Pancreas (tissue), 10 donors: ENCODE measurements around the gene TANC1. TPM values are rescaled to one million over a fixed set of nuclear protein-coding genes. Genes with fewer than 3 reads are reported as not detected.

Experiments used
- ATAC-seq, 4 donors: fragments of 200-7000 bp; cut with Tn5 transposase; one replicate each; pipeline versions ENCODE4 v1.8.0 to v1.9.1; 2020; ENCODE audit warnings: mild to moderate bottlenecking in 4 of 4, moderate library complexity in 4 of 4
- DNase-seq, 6 donors: peaks; one replicate each; pipeline ENCODE4 v3.0.0-alpha.2; 2020
- FAIRE-seq: peaks from 2 replicates; lab custom pipeline; 2012; peaks lifted over from hg19 to GRCh38; lab: Jason Lieb, UNC
- H3K27ac ChIP-seq, 4 donors: fragments of 200-600 bp; sonication (generic); 1 replicate in 3 of 4; 2 replicates in 1 of 4; pipeline versions ENCODE4 v1.5.0 to v1.8.0; 2020
- H3K27me3 ChIP-seq, 4 donors: fragments of 200-600 bp; one replicate each; pipeline ENCODE4 v1.8.0; 2021
- H3K36me3 ChIP-seq, 3 donors: fragments of 200-600 bp; sonication (generic) in 1 of 3; one replicate each; pipeline versions ENCODE4 v1.5.0 to v1.8.0; 2020 to 2021
- H3K4me1 ChIP-seq, 3 donors: fragments of 200-600 bp; one replicate each; pipeline ENCODE4 v1.8.0; 2021
- H3K4me3 ChIP-seq, 4 donors: fragments of 200-600 bp; sonication (generic) in 2 of 4; one replicate each; pipeline versions ENCODE4 v1.5.0 to v1.8.0; 2020 to 2021
- H3K9me3 ChIP-seq, 4 donors: fragments of 200-600 bp; one replicate each; pipeline ENCODE4 v1.8.0; 2021
- CTCF ChIP-seq, 4 donors: fragments of 200-600 bp; sonication (generic) in 3 of 4; IDR thresholded peaks; one replicate each; pipeline versions ENCODE4 v1.5.0 to v1.8.0; 2021; ENCODE audit warnings: antibody characterized with exemption in 4 of 4
- WGBS, 2 donors: extraction: QIAGEN DNeasy Blood & Tissue Kit; methylation state at CpG; one replicate each; pipeline ENCODE4 v1.1.7; 2013; 5-methylcytosine and 5-hydroxymethylcytosine counted together
- intact Hi-C, 3 donors: fragments of 100-400 bp; cut with DNase I; formaldehyde crosslinking; loops; one replicate each; pipeline versions ENCODE4 v1.11.1 to v1.14.2; 2022
- polyA plus RNA-seq, 2 donors: library from polyadenylated mRNA; stranded (reverse); fragments of 200-250 nt; gene quantifications; one replicate each; pipeline ENCODE4 v1.2.3, GENCODE V29; 2013
- total RNA-seq, 6 donors: library from RNA; stranded (reverse); fragmentation: NEBNext Ultra II Directional in 4 of 6; extraction: Animal tissue kit (Norgen Biotek cat#: 25700) in 4 of 6; gene quantifications; one replicate each; pipeline versions ENCODE4 v1.2.1 to v1.2.4, GENCODE V29; 2021 to 2023
- donor health status: healthy with polysubstance abuse.
- donor health status: DM: no; HTN: no; CAD: no; lungs with moderate emphysema.
- donor health status: DM: no; HTN: no; CAD: no.
- donor health status: control.
- donor health status: control.
- donor health status: Bipolar disorder and iron deficiency.
- donor health status: DM: yes; HTN: yes; CAD: no.
- donor health status: DM: no; HTN: no; CAD: no.
- donor health status: DM: no; HTN: no; CAD: no.
- donor health status: DM: yes; HTN: yes; CAD: no.

TANC1 gene
- total and polyA plus RNA-seq, 8 donors: 9.0 to 17.6 (median 10.5) TPM

GRCh38 chr2:159064446-159065301, 96.2 kb downstream of the TANC1 start:
- no peak for TF ChIP-seq CTCF (IDR thresholded peaks at IDR 0.05)

GRCh38 chr2:159065313-159065712, 96.9 kb downstream of the TANC1 start:
- WGBS, 2 donors: 12 to 18% methylated on average over 1 of the region's 1 CpG
- H3K36me3 ChIP-seq: no peaks in the 10 kb centered on the region
- FAIRE-seq (no peak), ATAC-seq (peak in 2 of 4 donors; percentile 21 to 39), DNase-seq (no peak)
- H3K9me3 ChIP-seq: no peaks in the 10 kb centered on the region
- intact Hi-C loops: no loop called here
- TF ChIP-seq CTCF (IDR thresholded peaks at IDR 0.05): no peak
- peaks cover 6 to 24% (median 20%) of the 10 kb centered on the region in 3 donors for H3K4me1 ChIP-seq
- no peaks in the 10 kb centered on the region for H3K27me3 ChIP-seq
- no peak overlapping the region for H3K27ac ChIP-seq
- H3K4me3 ChIP-seq: no peak overlapping the region

More at GRCh38 chr2:159064446-159065301, 96.2 kb downstream of the TANC1 start:
- no peak overlapping the region for H3K4me3 ChIP-seq
- ATAC-seq (peak in 3 of 4 donors; percentile 16 to 55 (median 54)), FAIRE-seq (no peak), DNase-seq (no peak)
- H3K4me1 ChIP-seq: peaks cover 6 to 24% (median 20%) of the 10 kb centered on the region in 3 donors
- peak overlapping the region in 1 of 4 donors; percentile 33 for H3K27ac ChIP-seq
- H3K9me3 ChIP-seq: no peaks in the 10 kb centered on the region
- H3K36me3 ChIP-seq: no peaks in the 10 kb centered on the region
- intact Hi-C loops: no loop called here
- no peaks in the 10 kb centered on the region for H3K27me3 ChIP-seq
- 38 to 42% methylated on average over 5 of the region's 5 CpGs for WGBS, 2 donors

DNA sequence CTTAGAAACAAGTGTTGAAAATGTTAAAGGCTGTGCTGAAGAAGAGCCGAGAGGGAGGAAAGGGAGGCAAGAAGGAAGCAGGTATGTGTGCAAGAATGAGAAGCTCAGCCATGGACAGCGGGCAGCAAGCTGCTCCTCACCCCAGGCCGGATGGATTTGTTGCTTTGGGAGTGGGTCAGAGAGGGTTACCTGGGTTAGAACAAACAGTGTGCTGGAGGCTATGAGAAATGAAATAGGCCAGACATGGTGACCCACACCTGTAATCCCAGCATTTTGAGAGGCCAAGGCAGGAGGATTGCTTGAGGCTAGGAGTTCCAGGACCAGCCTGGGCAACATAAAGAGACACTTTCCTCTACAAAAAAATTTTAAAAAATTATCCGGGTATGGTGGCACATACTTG, 97.5 kb downstream of the TANC1 start:
- Histone ChIP-seq H3K36me3 (no peaks in the 10 kb centered on the region), H3K4me1 (peaks cover 6 to 24% (median 20%) of the 10 kb centered on the region in 3 donors), H3K27ac (no peak overlapping the region), H3K4me3 (no peak overlapping the region), H3K9me3 (no peaks in the 10 kb centered on the region), H3K27me3 (no peaks in the 10 kb centered on the region)
- ATAC-seq: no peak
- DNase-seq: no peak
- WGBS, 2 donors: 84 to 87% methylated on average over 4 of the region's 4 CpGs
- intact Hi-C loops: no loop called here
- TF ChIP-seq CTCF (IDR thresholded peaks at IDR 0.05): no peak
- FAIRE-seq: no peak

DNA sequence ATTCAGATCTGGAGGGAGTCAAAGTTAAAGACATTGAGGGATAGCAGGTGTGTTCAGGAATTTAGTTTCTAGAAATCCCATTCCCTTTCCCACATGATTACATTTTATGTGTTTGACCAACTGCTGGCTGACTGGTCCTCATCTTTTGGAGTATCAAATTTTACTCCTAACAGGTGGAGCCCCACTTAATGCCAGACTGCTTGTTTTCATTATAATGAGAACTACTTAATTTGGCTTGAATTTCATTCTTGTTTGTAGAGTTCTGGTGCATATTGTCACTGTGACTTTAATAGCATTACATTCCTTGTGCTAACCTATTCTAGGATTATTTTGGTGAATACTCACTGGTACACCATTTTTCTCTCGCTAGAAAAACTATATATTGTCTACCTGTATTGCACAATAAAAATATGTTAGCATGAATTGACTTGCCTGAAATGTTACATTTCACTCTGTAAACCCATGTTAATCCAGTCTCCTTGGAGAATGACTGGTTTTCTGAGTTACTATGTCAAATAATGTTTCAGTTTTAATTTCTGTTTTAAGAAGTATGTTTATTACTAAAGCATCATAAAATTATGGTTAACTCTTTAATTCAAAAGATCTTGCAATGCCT, 98.2 kb downstream of the TANC1 start:
- WGBS, 2 donors: 84 to 89% methylated on average over 1 of the region's 1 CpG
- Histone ChIP-seq H3K4me1 (peaks cover 6 to 24% (median 20%) of the 10 kb centered on the region in 3 donors), H3K36me3 (no peaks in the 10 kb centered on the region), H3K4me3 (no peak overlapping the region), H3K27me3 (no peaks in the 10 kb centered on the region), H3K9me3 (no peaks in the 10 kb centered on the region), H3K27ac (no peak overlapping the region)
- TF ChIP-seq CTCF (IDR thresholded peaks at IDR 0.05): no peak
- FAIRE-seq (no peak), ATAC-seq (no peak), DNase-seq (no peak)
- intact Hi-C loops: no loop called here
